HG03354 (cell line): ENCODE measurements around the gene SLC15A4.

Source experiments
- ATAC-seq: cut with Tn5 transposase; IDR thresholded peaks from one replicate; pipeline ENCODE4 v1.9.1; 2021; ENCODE audit warnings: mild to moderate bottlenecking; ENCODE audit not compliant: unreplicated experiment, poor library complexity, severe bottlenecking

SLC15A4 gene

DNA sequence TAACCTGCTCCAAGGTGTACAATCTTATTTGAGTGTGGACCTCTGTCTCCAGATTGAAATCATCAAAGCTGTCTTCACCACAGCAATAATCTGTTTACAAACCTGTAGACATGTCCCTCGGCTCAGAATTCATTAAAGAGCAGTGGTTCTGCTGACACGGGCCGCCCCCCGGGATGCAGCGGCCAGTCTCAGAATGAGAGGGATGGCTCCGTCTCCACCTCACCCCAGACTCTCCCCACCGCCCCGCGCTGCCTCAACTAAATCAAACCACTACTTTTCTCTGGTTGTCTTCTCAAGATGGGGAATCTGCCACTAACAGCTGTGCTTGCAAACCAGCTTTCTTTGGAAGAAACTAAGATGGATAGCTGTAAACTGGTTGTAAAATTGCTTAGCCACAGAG, 56.2 kb downstream of the SLC15A4 start:
- ATAC-seq = no peak

DNA sequence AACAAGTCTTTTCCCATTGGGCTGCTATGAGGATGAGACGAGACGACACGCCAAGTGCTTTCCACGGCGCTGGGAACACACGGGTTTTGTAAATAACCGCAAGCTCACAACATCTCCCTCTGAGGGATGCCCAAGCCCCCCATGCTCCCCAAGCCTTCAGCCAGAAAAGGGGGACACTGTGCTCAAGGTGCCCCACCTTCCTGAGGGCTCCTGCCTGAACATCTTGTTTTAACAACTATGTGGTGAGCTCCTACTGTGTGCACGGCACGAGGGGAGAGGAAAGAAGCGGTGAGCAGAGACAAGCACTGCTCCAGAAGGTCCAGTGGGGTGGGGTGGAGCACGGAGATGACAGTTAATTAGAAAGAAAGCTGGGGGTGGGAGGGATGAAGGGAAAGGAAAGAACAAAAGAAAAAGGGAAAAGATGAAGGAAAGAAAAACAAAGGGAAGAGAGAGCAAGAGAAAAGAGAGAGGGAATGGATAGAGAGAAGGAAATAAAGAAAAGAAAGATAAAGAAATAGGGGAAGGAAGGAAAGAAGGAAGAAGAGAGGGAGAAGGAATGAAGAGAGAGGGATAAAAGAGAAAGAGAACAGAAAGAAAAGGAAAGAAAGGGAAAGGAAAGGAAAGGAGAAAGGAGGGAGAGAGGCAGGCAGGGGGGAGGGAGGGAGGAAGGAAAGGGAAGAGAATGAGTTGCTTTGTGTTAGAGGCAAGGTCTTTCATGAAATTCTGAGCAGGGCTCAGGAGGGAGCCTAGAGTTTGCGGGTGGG, 56.8 kb downstream of the SLC15A4 start:
- ATAC-seq = no peak

DNA sequence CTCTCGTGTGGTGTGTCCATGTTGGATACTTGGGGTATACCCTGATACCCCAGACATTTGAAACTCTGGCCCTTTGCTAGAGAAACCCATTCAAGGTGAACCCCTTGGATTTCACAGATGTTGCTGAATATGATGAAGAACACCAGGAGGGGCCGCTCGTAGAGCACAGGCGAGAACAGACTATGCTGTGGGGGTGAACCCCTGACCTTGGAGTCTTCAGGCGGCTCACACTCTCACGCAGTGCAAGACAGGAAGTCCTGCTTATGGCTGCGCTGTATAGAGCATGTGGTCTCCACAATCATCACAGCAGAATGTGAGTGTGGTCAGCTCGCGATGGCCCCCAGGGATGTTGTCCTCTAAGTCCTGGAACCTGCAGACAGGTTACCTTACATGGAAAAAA, 60.4 kb downstream of the SLC15A4 start:
- ATAC-seq = no peak

DNA sequence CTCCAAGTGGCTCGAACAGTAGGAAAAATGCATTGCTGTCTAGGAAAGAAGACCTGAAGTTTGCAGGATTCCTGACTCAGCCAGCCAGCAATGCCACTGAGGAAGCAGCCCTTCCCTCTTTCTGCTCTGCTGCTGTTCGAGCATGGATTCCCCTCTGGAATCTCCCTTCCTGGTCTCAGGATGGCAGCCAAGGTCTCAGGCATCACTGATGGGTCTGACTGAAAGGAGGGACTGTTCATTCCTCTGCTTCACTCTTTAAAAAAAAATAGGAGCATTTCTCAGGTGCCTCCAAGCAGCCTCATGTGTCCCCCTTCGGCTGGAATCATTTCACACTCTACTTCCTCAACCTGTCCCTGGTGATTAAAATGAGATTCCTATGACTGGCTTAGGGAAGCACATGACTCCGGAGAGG, 62.4 kb downstream of the SLC15A4 start:
- ATAC-seq = no peak

DNA sequence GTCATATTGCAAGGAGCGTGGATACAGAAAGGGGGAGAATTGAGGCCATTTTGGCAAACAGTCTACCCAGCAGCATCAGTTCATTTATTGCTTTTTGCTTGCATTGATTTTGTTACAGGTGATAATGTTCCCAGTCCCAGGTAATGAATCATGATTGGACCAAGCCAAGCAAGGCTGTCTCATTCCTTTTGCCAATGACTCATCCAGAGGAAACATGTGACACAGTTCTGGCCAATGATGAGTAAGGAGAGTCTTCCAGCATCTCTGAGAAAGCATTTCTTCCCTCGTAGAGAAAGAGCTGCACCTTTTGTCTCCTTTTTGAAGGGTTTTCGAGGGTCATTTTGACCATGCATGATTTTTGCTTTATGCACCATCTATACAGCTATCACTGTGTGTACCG, 68.2 kb downstream of the SLC15A4 start:
- no peak for ATAC-seq

DNA sequence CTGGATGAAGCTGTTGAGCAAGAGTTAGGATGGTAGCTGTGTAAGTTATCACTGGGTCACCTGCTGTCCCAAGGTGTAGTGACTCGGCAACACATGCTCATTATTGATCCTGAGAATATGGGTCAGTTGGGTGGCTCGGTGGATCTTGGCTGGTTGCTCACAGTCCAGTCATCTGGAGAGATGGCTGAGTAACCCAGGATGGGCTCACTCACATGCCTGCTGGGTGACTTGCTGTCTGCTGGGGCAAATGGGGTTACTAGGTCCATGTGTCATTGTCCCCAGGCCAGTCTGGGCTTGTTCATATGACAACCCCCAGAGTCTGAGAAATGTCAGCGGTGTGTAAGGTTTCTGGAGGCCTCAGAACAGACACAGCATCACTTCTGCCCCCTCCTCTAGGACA, 69.5 kb downstream of the SLC15A4 start:
- ATAC-seq = no peak

DNA sequence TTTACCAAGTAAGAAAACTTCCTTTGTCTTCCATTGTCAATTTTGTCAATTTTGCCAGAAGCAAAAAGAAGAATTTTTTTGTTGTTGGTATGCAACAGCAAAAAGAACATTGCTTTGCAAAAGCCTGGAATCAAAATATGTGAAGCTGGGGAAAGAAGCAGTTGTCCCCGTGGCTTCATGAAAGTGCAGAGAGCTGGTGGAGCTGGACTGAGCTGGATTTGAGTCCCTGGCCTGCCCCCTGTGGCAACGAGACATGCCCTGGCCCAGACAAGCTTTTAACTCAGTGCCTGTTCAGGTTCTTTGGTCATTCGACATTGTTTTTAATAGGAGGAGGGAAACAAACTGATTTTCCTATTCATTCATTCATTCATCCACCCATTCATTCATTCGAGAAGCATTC, 70.3 kb downstream of the SLC15A4 start:
- no peak for ATAC-seq

DNA sequence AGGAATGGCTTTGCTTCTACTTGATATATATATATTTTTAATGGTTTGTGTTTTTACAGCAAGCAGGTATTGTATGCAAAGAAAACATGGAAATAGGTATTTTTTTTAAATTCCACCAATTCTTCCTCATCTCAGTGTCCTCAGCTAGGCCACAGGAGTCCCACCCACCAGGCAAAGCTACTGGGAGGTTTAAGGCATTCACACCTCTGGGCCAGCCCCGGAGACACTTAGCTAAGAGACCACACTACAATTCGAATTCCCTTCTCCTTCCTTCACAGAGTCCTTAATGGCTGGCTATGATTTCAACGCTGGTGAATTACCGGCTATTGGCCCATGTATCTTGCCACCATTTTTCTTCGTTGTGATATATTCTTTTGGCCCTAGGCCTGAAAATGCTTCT, 71.4 kb downstream of the SLC15A4 start:
- no peak for ATAC-seq

DNA sequence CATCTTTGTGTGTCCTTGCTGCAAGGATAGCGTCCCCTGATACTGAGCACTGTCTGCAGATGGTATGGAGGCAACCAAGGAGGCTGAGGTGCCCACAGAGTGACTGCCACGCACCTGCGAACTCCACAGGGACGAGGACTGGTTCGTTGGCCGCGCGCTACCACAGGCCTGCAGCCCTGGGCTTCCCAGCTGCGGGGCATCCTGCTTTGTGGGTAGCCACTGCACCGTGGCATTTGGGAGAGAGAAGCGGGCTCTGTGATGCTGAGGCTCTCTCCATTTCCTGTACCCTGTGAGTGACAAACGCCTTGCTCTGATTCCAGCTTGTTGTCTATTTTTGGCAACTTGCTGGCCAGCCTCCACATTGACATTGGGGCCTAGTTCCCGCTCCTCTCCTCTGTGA, 76.3 kb downstream of the SLC15A4 start:
- no peak for ATAC-seq

DNA sequence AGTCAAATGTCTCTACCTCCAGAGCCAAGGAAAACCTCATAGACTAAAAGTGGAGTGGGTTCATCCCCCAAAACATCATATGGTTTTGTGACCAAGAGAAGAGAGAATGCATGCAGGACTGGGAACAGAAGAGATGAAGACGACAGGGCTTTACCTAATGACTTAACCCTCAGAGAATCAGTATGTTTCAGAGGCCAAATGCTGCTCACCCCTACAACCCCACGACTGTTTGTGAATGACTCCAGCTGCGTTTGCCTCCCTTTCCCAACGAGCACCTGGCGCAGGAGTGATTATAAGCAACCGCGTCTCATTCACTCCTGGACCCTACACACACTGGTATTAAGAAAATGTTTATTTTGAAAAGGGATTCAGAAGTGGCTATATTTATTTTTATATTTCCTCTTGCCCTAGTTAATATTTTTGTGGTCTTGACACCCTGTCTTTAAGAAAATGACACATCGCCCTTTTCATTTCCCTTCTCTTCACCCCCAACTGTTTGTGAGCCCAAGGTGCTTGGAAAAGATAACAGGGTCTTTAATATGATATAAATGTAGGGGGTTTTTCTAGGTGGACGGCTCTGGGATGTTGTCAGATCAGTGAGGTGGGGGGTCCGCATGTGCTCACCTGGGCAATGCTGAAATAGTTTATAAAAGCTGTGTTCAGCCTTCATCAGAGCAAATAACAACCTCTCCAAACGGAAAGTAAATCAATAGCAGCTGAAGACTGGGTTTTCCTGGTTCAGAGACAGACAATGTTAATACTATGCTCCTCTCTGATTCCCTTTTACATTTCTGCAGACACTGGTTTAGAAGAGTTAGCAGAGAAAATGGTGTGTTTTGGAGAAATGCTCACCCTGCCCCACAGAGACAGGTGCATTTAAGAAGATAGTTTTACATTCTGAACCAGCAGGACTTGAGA, 77.7 kb downstream of the SLC15A4 start:
- no peak for ATAC-seq

DNA sequence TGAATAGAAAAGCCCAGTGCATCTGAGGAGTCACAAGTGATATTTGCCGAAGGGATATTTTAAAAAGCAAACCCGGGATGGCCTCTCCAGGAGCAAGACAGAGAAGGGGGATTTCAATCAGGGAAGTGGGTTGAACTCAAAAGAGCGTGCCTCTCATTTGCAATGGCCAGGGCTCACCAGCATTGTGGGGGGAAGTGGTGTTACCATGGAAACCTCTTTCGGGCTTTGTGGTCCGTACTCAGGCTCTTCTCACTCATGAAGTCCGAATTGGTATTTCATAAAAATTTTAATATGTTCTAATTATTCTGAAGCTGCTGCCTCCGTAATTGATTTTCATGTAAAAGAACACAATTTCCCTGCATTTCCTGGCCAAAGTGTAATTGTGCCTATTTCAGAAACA, 79.8 kb downstream of the SLC15A4 start:
- ATAC-seq = no peak
